HFF-Myc (cell line): ENCODE measurements around the gene TMEM250.

ENCODE experiments used
- DNase-seq: peaks from one replicate; pipeline ENCODE4 v3.0.0-alpha.2; 2011; ENCODE audit warnings: low read depth; ENCODE audit errors: extremely low read depth
- H3K4me3 ChIP-seq: replicated peaks from 2 replicates; pipeline ENCODE4 v1.5.1; 2011; ENCODE audit warnings: low read depth, mild to moderate bottlenecking, control low read depth, low read length
- TF ChIP-seq, protein P1 (sequence below): IDR thresholded peaks from 2 replicates; pipeline ENCODE4 v1.5.1; 2012; ENCODE audit warnings: mild to moderate bottlenecking, low read depth, low read length, control low read depth; ENCODE audit errors: missing control alignments

The TMEM250 gene

DNA sequence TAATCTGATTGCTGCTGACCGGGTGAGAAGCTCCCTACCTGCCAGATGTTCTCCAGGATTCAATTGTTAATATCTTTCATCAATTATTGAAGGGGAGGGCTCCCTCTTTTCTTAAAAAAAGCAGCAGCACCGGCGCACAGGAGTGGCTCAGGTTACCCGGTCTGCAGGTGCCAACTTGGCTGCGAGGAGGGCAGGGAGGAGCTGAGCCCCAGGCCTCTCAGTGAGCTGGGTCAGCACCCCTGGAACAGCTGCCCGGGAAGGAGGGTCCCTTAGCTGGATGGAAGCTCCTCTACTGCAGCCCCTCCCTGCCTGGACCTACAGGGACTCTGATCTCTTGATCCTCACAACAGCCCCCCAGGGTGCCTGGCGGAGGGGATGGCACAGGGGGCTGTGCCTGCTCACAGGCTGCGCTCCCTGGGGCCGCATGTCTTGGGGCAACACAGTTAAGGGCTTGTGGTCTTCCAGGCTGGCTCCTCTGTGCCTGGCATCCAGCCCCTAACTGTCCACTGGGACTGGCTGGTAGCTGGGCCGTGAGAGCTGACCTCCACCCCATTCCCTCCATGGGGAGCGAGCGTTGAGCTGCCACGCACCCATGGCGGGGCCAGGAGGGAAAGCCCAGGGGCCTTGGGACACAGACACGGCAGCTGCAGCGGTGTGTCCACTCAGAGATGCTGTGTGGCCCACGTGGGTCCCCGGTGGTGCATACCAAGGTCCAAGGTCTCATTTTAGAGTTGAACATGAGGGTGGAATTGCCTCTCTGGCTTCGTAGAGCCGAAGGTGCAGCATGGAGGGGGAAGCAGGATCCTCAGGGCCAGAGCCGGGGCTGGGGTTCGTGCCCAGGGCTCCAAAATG lies 28.6 kb upstream of the TMEM250 start:
- no peak overlapping the region for H3K4me3 ChIP-seq
- no peak for DNase-seq
- TF ChIP-seq, protein P1, sequence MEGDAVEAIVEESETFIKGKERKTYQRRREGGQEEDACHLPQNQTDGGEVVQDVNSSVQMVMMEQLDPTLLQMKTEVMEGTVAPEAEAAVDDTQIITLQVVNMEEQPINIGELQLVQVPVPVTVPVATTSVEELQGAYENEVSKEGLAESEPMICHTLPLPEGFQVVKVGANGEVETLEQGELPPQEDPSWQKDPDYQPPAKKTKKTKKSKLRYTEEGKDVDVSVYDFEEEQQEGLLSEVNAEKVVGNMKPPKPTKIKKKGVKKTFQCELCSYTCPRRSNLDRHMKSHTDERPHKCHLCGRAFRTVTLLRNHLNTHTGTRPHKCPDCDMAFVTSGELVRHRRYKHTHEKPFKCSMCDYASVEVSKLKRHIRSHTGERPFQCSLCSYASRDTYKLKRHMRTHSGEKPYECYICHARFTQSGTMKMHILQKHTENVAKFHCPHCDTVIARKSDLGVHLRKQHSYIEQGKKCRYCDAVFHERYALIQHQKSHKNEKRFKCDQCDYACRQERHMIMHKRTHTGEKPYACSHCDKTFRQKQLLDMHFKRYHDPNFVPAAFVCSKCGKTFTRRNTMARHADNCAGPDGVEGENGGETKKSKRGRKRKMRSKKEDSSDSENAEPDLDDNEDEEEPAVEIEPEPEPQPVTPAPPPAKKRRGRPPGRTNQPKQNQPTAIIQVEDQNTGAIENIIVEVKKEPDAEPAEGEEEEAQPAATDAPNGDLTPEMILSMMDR, result no peak

- TF ChIP-seq, protein P1, result no peak
- no peak overlapping the region for H3K4me3 ChIP-seq
- no peak for DNase-seq
Observed at GRCh38 chr9:136146126-136147037, 27.7 kb upstream of the TMEM250 start.

- no peak for DNase-seq
- no peak overlapping the region for H3K4me3 ChIP-seq
- TF ChIP-seq, protein P1, result no peak
Observed at GRCh38 chr9:136145580-136145979, 26.9 kb upstream of the TMEM250 start.

GRCh38 chr9:136144450-136144849 lies 25.8 kb upstream of the TMEM250 start:
- H3K4me3 ChIP-seq, result no peak overlapping the region
- DNase-seq, result no peak
- TF ChIP-seq, protein P1, result no peak

GRCh38 chr9:136143215-136144001 lies 24.7 kb upstream of the TMEM250 start:
- TF ChIP-seq, protein P1, result peak; percentile 56
- H3K4me3 ChIP-seq, result no peak overlapping the region
- no peak for DNase-seq

- H3K4me3 ChIP-seq, result no peak overlapping the region
- TF ChIP-seq, protein P1, result no peak
- DNase-seq, result no peak
Observed at GRCh38 chr9:136142859-136143214, 24.2 kb upstream of the TMEM250 start.
